LNCaP clone FGC (cell line): Measurements from ENCODE around the gene AMOT.

Source experiments
- DNase-seq: peaks from one replicate; pipeline ENCODE4 v3.0.0-alpha.2; 2011; ENCODE audit warnings: low read depth
- H3K4me3 ChIP-seq: 2 replicates; pipeline ENCODE4 v1.5.1; 2011; ENCODE audit warnings: mild to moderate bottlenecking, low read depth, low read length, control low read depth
- TF ChIP-seq, protein P1 (sequence below): IDR thresholded peaks from 2 replicates; pipeline ENCODE4 v1.5.1; 2012; ENCODE audit warnings: mild to moderate bottlenecking; ENCODE audit not compliant: control insufficient read depth, insufficient read depth; ENCODE audit errors: extremely low read depth

AMOT gene, protein sequence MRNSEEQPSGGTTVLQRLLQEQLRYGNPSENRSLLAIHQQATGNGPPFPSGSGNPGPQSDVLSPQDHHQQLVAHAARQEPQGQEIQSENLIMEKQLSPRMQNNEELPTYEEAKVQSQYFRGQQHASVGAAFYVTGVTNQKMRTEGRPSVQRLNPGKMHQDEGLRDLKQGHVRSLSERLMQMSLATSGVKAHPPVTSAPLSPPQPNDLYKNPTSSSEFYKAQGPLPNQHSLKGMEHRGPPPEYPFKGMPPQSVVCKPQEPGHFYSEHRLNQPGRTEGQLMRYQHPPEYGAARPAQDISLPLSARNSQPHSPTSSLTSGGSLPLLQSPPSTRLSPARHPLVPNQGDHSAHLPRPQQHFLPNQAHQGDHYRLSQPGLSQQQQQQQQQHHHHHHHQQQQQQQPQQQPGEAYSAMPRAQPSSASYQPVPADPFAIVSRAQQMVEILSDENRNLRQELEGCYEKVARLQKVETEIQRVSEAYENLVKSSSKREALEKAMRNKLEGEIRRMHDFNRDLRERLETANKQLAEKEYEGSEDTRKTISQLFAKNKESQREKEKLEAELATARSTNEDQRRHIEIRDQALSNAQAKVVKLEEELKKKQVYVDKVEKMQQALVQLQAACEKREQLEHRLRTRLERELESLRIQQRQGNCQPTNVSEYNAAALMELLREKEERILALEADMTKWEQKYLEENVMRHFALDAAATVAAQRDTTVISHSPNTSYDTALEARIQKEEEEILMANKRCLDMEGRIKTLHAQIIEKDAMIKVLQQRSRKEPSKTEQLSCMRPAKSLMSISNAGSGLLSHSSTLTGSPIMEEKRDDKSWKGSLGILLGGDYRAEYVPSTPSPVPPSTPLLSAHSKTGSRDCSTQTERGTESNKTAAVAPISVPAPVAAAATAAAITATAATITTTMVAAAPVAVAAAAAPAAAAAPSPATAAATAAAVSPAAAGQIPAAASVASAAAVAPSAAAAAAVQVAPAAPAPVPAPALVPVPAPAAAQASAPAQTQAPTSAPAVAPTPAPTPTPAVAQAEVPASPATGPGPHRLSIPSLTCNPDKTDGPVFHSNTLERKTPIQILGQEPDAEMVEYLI

DNA sequence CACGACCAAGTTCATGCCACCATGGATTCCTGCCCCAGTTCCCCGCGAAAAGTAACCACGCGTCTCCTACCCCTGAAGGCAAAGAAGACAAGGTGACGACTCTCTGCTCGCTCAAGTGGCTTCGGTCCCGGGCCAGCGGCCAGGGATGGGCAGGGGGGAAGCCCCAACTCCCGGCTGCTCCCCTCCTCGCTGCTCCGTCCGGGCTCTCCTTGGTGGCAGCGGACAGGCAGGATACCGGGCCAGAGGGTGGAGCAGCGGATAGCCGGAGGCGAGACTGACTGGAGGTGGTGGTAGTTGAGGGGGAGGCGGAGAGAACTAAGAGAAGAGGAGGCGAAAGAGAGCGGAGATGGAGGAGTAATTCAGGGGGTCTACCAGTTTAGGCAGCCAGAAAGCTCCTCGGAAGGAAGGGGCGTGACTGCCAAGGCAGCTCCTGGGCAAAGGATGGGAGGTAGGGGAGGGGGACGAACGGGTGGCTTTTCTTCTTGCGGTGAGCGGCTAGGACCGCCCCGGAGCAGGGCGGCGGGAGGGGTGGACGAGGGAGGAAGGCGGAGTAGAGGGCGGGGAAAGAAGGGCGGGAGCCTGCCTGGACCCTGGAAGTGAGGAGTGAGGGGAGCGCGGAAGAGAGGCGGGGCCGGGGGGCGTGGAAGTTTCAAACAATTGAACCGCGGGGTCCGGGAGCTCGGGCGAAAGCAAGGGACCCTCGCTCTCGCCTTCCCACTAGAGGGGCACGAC, at the start of gene AMOT:
AMOT (minus strand) TSS at position 450 of the 732 bp plus-strand sequence. CDS start 17,705 bp downstream, outside the sequence.
- H3K4me3 ChIP-seq, result peak within 1 kb of the TSS; percentile 70
- TF ChIP-seq, protein P1, sequence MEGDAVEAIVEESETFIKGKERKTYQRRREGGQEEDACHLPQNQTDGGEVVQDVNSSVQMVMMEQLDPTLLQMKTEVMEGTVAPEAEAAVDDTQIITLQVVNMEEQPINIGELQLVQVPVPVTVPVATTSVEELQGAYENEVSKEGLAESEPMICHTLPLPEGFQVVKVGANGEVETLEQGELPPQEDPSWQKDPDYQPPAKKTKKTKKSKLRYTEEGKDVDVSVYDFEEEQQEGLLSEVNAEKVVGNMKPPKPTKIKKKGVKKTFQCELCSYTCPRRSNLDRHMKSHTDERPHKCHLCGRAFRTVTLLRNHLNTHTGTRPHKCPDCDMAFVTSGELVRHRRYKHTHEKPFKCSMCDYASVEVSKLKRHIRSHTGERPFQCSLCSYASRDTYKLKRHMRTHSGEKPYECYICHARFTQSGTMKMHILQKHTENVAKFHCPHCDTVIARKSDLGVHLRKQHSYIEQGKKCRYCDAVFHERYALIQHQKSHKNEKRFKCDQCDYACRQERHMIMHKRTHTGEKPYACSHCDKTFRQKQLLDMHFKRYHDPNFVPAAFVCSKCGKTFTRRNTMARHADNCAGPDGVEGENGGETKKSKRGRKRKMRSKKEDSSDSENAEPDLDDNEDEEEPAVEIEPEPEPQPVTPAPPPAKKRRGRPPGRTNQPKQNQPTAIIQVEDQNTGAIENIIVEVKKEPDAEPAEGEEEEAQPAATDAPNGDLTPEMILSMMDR, result no peak
- DNase-seq, result no peak

DNA sequence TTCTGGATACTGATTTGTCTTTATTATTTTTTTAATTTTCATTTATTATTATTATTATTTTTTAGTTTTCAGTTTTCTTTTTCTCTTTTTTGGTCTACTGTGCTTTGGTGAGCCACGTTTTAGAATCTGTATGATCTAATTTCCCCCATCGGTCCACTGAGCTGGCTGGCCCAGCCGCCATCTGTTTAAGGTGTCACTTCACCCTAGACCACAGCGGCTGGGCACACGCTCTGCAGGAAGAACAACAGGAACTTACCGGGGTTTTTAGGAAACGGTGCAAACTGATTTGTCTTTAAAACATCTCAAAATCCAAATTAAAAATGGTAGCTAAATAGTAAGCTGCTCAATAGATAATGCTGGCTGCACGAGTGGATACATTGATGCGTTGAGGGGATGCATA, 48.8 kb upstream of the AMOT start:
- H3K4me3 ChIP-seq, result no peak overlapping the region
- TF ChIP-seq, protein P1, result no peak
- no peak for DNase-seq

DNA sequence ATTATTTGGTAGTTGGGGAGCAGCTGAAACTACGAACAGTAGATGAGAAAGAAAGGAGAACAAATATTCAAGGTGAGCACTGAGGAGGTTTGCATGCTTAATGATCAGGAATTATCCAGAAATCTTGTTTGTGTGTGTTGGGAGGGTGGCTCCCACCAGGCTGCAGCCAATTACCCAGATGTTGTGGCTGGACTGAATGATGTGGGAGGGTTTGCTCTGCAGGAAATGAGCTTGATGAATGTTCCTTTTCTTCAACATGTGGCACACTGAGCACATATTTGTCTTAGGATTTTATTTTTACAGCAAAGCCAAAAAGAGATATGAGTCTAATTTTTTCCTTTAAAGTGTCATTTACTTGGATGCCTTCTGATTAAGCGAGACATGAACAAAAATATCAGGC, 48.3 kb upstream of the AMOT start:
- H3K4me3 ChIP-seq, result no peak overlapping the region
- DNase-seq, result no peak
- TF ChIP-seq, protein P1, result no peak

DNA sequence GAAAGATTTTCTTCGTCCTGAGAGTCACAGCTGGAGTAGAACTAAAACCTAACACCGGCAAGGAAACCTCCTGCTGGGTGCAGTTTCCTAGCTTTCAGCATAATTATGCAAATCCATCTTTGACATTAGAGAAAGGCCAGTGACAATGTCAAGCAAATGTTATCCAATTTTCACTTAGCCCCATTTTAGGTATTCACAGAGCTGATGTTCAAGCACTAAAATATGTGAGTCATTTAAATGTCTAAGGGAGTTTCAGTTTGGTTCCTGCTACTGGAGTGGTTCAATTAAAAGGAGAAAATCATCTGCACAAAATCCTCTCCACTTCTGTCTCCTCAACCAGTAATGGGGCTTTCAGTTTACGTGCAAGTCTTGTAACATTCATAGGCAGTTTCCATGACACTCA, 37.1 kb upstream of the AMOT start:
- TF ChIP-seq, protein P1, result no peak
- no peak overlapping the region for H3K4me3 ChIP-seq
- DNase-seq, result no peak

DNA sequence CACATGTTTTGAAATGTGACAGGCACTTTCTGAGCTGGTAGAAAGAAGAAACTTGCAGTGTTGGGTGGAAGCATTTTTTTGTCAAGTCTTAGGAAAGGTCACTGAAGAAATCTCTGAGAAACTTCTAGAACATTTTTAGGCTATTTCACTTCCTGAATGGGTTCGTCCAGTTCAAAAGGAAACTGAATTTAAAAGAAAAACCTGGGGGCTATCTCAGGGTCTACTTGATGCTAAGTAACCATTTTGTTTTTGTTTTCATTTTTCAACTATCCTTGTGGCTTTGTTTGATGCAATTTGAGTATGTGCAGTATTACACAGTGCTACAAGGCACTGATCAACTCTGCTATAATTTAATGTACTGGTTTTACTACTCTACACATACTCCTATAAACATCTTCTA, 34.0 kb upstream of the AMOT start:
- TF ChIP-seq, protein P1, result no peak
- H3K4me3 ChIP-seq, result no peak overlapping the region

DNA sequence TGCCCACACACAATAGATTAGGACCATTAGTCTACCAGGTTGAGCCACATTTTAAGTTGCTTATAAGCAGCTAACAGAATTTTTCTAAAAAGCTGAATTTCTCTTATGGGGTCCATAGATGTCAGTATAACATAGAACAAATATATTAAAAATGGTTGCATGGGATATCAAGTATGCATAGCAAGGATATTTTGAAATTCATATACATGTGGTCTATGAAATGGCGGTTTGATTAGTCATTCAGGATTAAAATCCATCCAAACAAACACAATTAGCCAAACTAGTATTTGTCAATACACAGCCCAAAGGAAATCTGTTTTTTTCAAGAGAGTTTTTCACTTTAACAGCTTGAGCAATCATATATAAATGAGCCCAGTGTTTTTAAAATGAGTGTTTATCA, 33.5 kb upstream of the AMOT start:
- H3K4me3 ChIP-seq, result no peak overlapping the region
- DNase-seq, result no peak
- TF ChIP-seq, protein P1, result no peak

More for the DNA sequence above, 34.0 kb upstream of the AMOT start:
- no peak for DNase-seq
